H54 (cell line): ENCODE measurements around the gene UFM1.
"Not testable (repeated sequence)": the region's sequence is repeated elsewhere in the genome, so short reads cannot be mapped to it uniquely, and the experiment has no call there.

ENCODE experiments used
- DNase-seq: peaks from one replicate; pipeline ENCODE4 v3.0.0; 2011; ENCODE audit warnings: low spot score, mixed read lengths; ENCODE audit not compliant: insufficient read length
- FAIRE-seq: peaks from 3 replicates; lab custom pipeline; 2011; peaks lifted over from hg19 to GRCh38; lab: Jason Lieb, UNC
- POLR2A ChIP-seq: IDR thresholded peaks from 2 replicates; pipeline ENCODE4 v1.6.1; 2011; ENCODE audit warnings: low read depth, mild to moderate bottlenecking, low read length

UFM1 gene

DNA sequence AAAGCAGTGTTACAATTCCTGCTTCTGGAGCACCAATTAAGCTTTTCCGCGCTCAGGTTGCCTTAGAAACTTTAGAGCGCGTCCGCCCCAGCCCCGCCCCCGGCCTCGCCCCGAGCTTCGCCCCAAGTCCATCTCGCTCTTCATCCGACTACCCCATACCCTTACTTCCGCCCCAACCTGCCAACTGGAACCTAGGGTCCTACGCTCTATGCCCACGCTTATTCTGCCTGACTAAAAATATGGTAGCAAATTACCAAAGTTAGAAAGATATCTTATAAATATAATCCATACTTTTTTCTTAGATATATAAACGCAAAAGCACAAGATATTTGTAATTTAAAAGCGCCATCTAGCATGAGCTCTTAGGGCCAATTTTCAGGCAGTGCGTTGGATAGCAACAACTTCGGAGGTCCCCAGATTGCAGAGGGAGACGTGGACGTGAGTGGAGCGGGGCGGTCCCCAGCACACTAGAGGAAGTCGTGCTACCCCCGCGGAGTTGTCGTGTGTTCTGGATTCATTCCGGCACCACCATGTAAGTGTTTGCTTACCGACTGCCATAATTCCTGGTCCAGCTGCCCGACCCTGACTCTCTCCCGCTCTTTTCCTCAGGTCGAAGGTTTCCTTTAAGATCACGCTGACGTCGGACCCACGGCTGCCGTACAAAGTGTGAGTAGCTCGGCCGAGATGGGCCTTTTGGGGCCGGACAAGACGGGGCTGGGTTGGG is at the start of gene UFM1:
Gene UFM1 (plus strand): TSS at position 462 of the 724 bp plus-strand sequence. CDS start 69 bp downstream, at position 531.
- peak; percentile 69 for TF ChIP-seq POLR2A
- FAIRE-seq (peak; percentile 20), DNase-seq (peak; percentile 32)

DNA sequence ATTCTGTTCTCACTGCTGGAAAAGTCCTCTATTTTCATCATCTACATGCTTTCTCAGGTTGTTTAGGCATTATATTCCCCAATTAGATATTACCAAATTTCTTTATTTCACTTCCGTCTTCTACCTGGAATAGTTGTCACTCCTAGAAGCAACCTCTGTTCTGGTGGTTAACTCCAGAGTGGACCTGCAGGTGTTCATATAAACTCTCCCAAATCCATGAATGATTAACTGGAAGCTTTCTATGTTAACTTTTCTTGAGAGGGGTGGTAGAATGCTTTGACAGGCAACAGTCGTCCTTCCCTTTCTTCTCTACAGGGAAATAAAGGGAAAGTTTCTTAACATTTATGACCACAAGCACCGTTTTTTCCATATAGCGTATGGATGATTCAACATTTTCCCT is 48.4 kb upstream of the UFM1 start:
- no peak for TF ChIP-seq POLR2A
- DNase-seq (no peak), FAIRE-seq (no peak)

DNA sequence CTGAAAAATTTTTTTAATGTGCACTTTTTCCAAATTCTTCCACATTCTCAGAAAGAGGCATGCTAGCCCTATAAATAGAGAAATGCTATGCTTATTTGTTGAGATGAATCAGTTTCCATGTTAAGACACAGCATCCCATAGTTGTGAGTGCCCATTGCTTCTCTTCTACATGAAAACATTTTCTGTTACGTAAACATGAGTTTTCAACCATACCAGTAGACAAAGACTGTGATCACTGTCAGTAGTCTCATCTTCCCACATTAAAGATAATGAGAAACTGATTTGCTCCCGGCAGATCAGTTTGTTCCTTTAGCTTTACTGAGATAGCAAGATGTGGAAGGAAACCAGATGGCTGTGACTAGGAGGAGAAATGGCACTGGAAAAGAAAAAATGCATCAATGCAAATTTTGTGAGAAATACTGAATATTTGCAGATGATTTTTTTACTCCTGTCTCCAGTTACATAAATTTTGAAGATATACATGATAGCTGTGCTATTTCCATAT is 45.8 kb upstream of the UFM1 start:
- no peak for DNase-seq
- no peak for FAIRE-seq
- TF ChIP-seq POLR2A, result no peak

DNA sequence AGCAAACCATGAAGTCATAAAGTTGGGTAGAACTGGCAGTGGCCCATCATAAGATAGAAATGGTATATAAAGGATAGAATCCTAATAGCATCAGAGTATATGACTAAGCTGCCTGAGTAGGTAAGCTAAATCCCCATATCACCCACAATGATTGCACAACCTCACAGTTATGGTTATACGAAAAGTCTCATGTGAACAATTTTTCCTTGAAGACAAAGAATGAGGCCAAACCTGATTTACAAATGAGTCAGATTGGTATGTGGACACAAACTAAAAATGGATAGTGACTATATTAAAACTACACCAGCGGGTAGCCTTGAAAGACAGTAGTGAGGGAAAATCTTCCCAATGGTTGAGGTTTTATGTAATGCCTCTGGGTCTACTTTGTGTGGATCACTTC is 40.9 kb upstream of the UFM1 start:
- no peak for FAIRE-seq
- TF ChIP-seq POLR2A, result no peak
- DNase-seq, result no peak

DNA sequence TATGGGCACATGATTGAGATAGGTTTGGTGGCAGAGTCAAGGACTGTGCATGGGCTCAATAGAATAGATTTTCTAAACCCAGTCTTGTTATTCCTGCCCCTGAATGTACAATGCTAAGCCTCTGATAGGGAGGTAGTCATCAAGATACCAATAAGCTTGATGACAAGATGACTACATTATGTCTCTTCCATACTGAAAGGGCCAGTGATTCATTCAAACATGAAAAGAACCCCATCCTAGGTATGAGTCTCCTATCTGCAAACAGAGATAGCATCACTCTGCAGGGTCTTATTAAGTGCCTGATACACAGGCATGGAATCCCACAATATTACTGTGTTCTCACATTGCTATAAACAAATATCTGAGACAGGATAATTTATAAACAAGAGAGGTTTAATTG is 40.3 kb upstream of the UFM1 start:
- DNase-seq (no peak), FAIRE-seq (no peak)
- TF ChIP-seq POLR2A, result no peak

DNA sequence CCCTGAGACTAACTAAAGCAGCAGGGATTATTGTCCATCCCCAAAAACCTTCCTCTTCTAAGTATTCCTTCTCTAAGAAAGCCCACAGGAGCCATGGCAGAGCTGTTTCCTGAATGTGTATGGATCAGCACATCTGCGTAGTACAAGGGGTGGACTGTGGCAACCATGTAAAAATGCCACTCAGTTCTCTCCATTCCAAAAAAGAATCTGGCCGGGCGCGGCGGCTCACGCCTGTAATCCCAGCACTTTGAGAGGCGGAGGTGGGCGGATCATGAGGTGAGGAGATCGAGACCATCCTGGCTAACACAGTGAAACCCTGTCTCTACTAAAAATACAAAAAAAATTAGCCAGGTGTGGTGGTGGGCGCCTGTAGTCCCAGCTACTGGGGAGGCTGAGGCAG is 38.5 kb upstream of the UFM1 start:
- not testable (repeated sequence) for DNase-seq, FAIRE-seq

DNA sequence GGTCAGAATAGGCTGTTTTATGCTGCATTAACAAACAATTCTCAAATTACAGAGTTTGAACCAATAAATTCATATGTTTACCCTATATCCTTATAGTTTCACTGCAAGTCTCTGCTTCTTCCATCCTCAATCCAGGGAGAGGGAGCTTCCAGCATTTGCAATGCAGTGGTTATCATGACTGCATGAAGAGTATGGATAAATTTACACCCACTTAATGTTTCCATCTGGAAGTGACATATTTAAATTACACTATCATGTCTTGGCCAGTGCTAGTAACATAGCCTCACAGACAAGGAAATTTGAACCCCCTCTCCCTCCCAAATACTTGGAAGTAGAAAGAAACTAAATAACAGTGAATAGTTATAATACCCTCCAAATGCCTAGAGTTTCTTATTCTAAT is 33.5 kb upstream of the UFM1 start:
- no peak for TF ChIP-seq POLR2A
- DNase-seq (no peak), FAIRE-seq (no peak)

DNA sequence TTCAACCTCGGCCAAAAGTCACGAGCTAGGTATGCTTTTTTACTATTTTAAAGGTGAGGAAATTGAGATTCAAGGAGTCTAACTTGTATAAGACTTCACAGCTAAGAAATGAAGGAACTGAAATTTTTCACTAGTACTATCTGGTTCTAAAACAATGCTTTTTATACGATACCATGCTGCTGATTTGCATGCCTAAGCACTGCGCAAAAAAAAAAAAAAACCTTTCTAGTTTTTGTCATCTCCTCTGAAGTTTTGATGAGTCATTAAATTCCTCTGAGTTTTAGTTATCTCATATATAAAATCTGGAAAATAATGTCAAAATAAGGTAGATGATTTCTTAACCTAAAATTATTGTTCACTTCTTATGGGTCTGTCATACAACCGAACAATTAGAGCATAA is 28.0 kb upstream of the UFM1 start:
- no peak for FAIRE-seq
- no peak for DNase-seq
- no peak for TF ChIP-seq POLR2A

DNA sequence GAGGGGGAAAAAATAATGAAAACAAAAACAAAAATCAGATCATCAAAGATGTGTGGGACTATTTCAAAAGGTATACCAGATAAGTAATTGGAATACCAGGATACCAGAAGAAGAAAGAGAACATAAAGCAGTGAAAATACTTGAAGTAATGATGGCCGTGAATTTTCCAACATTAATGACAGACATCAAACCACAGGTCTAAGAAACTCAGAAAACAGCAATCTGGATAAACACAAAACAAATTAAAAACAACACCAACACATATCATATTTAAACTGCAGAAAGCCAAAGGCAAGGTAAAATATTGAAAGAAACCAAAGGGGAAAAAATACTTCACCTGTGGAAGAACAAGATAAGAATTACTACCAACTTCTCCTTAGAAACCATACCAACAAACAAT is 24.2 kb upstream of the UFM1 start:
- no peak for FAIRE-seq
- TF ChIP-seq POLR2A, result no peak
- DNase-seq, result no peak

DNA sequence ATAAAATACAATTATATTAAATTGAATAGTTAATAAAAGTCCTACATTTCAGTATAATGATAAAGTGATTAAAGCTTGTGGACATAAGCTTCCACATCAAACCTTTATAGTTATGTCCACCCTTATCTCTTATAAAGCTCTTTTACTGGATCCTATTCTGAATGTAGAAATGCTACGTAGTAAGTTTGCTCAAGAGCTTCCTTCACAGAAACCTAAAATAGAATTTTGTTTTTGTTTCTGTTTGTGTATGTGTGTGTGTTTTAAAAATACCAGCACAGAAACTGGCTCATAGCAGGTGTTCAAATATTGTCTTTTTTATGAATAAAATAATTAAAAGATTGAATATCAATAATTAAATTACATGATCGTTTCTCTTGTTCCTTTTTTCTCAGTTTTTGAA is 21.0 kb upstream of the UFM1 start:
- DNase-seq (no peak), FAIRE-seq (no peak)
- no peak for TF ChIP-seq POLR2A

DNA sequence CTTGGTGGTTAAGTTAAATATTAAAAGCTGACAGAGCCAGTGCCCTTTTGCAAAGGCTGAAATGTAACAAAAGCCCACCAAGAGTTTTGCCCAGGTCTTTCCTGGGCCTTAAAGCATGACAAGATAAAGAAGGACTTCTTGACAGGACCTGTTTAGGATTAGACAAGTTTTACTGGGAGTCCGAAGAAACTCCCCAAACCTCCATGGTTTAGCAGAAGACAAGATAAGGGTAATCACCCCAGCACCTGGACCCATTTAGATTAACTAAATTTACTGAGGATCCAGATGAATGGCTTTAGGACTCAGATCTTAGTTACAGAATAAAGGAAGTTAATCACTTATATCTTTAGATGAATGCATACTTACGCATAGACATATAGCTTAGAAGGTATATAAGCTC is 14.8 kb upstream of the UFM1 start:
- FAIRE-seq (no peak), DNase-seq (no peak)
- no peak for TF ChIP-seq POLR2A

DNA sequence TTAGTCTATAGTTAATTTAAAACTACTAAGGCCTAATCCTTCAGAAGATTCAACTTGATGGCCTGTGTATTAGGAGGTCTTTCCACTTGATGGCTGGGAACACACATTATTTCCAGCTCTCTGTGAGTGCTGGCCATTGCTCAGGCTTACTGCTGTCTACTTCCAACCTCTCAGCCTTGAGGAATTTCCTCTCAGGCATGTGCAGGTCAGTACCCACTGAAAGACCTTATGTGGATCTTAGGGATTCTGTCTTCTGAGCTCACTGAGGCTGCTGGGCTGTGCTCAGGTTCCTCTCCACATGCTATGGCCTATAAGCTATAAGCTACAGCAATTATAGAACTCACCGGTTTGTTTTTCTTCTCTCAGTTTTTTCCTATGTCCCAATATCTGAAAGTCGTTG is 11.6 kb upstream of the UFM1 start:
- FAIRE-seq, result no peak
- DNase-seq, result no peak
- no peak for TF ChIP-seq POLR2A

DNA sequence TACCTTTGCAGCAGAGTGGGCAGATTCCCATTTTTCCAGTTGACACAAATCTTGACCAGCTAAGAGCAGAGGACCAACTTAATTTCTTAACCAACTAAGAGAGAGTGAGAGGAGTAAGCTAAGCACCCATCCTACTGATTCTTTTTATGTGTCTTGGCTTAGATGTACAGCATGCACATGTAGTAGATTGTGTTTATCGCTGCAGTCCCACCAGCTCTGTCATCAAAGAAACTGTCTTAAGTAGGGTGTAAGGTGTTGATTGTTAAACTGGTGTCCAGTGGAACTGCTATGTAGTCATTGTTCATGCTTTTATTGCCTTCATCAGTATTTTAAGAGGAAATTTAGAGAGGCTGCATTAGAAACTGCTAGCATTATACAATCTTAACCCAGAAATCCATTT is 9.0 kb upstream of the UFM1 start:
- no peak for TF ChIP-seq POLR2A
- DNase-seq, result no peak
- FAIRE-seq, result no peak

DNA sequence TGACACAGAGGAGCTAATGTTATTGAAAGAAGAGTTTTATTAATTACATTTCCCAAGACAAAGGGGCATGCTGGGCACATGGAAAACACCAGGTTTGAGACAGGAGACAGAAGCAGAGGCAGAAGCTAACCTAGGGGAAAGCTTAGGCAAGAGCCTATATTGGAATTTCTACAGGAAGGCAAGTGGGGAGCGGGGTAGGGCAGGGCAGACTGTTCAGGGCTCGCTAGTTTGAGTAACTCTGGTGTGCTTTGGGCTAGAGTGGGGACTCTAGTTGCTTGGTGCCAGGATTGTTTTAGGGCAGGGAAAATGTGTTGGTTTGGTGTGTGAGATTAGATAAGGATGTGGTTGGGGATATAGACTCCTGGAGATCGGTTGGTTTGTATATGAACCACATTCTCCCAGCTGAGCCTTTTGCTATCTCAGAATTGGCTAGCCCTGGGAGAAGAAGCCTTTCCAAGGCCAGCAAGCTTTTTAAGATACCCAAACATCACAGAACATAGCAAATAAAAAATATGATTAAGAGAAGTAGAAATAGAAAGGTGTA is 8.4 kb upstream of the UFM1 start:
- no peak for TF ChIP-seq POLR2A
- FAIRE-seq (no peak), DNase-seq (no peak)

DNA sequence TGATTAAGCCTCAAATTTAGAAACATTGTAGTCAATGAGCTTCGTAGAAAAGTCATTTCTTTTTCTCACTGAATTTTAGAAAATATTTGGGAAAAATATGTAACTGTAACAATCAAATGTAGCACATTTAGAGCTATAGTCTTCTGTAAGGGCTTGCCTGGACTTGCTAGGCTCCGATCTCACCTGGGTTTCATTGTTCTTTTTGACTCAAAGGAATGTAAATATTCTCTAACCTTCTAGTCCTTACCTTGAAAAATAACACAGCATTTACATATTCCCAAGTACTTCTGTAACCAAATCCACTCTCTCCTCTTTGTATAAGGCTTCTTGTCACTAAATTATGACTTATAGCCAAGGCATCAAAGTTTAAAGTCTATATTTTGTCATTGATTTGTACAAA is 2.9 kb upstream of the UFM1 start:
- TF ChIP-seq POLR2A, result no peak
- DNase-seq, result no peak
- FAIRE-seq, result no peak
